Suprapubic skin (tissue), 4 donors: ENCODE measurements around the gene LITAFD. TPM values are rescaled to one million over a fixed set of nuclear protein-coding genes. Genes with fewer than 3 reads are reported as not detected.

ENCODE experiments used
- DNase-seq, 2 donors: peaks; one replicate each; pipeline ENCODE4 v3.0.0-alpha.2; 2019; ENCODE audit warnings: low spot score in 2 of 2
- H3K27ac ChIP-seq: fragments of 200-600 bp; sonication (generic); one replicate; pipeline ENCODE4 v1.5.1; 2019
- H3K27me3 ChIP-seq: fragments of 200-600 bp; sonication (generic); one replicate; pipeline ENCODE4 v1.5.1; 2019
- H3K36me3 ChIP-seq: fragments of 200-600 bp; sonication (generic); one replicate; pipeline ENCODE4 v1.5.1; 2019
- H3K4me1 ChIP-seq: fragments of 200-600 bp; sonication (generic); one replicate; pipeline ENCODE4 v1.5.1; 2019
- H3K4me3 ChIP-seq: fragments of 200-600 bp; sonication (generic); one replicate; pipeline ENCODE4 v1.5.1; 2019; ENCODE audit warnings: mild to moderate bottlenecking
- H3K9me3 ChIP-seq: fragments of 200-600 bp; sonication (generic); one replicate; pipeline ENCODE4 v1.5.1; 2019
- EP300 ChIP-seq: sonication (generic); formaldehyde crosslinking; IDR thresholded peaks from one replicate; pipeline ENCODE4 v1.6.1; 2017; ENCODE audit warnings: antibody characterized with exemption
- POLR2A ChIP-seq, 2 donors: fragments of 450-650 bp; IDR thresholded peaks; one replicate each; pipeline ENCODE4 v1.6.1; 2017; ENCODE audit warnings: antibody characterized with exemption in 2 of 2, mild to moderate bottlenecking in 2 of 2, moderate library complexity in 2 of 2
- POLR2AphosphoS5 ChIP-seq, 3 donors: sonication (generic); formaldehyde crosslinking; IDR thresholded peaks; one replicate each; pipeline ENCODE4 v1.6.1; 2017; ENCODE audit warnings: antibody characterized with exemption in 3 of 3
- WGBS: methylation state at CpG from one replicate; pipeline ENCODE4 v1.1.5; 2018; 5-methylcytosine and 5-hydroxymethylcytosine counted together
- total RNA-seq, 4 donors: library from RNA; depleted of rRNA; stranded (reverse); fragments of >200 nt; gene quantifications; one replicate each; pipeline ENCODE4 v1.1.0, GENCODE V29; 2016
- TF ChIP-seq, protein P1 (sequence below), 2 donors: fragments of 200-600 bp in 1 of 2; fragments of 450-650 bp in 1 of 2; sonication (generic) in 1 of 2; IDR thresholded peaks; one replicate each; pipeline ENCODE4 v1.5.1; 2016 to 2019; ENCODE audit warnings: antibody characterized with exemption in 2 of 2, mild to moderate bottlenecking in 1 of 2, moderate library complexity in 1 of 2

Gene LITAFD
- total RNA-seq, 4 donors from 2014 or later, result not detected

DNA sequence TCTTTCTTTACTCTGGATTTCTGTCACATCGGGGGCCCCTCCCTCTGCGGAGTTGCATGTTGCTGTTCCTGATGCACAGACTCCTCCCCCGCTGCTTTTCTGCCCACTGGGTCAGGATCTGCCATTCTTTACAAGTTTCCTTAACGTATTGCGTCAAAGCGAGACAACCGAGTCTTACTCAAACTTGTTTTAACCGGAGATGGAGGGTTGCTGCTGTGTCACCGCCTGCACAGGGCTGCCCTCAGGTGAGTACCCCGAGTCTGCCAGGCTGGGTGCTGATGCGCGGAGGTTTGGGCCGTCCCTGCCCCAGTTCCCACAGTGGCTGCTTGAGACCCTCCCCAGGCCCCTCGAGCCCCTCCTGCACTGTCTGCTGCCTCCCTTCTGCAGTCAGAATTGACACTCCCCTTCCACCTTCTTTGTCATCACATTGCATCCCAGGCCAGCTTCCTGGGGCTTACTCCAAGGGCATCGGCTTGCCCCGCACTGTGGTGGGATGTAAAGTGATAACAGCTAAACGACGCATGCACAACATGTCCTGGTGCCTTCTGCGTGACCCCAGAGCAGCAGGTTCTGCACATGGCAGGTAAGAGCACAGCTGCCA is 32.6 kb upstream of the LITAFD start:
- H3K27me3 ChIP-seq, result no peaks in the 10 kb centered on the region
- 86% methylated on average over 15 of the region's 19 CpGs for WGBS
- TF ChIP-seq, protein P1, sequence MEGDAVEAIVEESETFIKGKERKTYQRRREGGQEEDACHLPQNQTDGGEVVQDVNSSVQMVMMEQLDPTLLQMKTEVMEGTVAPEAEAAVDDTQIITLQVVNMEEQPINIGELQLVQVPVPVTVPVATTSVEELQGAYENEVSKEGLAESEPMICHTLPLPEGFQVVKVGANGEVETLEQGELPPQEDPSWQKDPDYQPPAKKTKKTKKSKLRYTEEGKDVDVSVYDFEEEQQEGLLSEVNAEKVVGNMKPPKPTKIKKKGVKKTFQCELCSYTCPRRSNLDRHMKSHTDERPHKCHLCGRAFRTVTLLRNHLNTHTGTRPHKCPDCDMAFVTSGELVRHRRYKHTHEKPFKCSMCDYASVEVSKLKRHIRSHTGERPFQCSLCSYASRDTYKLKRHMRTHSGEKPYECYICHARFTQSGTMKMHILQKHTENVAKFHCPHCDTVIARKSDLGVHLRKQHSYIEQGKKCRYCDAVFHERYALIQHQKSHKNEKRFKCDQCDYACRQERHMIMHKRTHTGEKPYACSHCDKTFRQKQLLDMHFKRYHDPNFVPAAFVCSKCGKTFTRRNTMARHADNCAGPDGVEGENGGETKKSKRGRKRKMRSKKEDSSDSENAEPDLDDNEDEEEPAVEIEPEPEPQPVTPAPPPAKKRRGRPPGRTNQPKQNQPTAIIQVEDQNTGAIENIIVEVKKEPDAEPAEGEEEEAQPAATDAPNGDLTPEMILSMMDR (IDR thresholded peaks at IDR 0.05), result no peak
- TF ChIP-seq POLR2A (IDR thresholded peaks at IDR 0.05), result no peak
- H3K4me3 ChIP-seq, result no peak overlapping the region
- H3K27ac ChIP-seq, result peak overlapping the region; percentile 40
- H3K9me3 ChIP-seq, result no peaks in the 10 kb centered on the region
- no peak for DNase-seq
- peaks cover 41% of the 10 kb centered on the region for H3K36me3 ChIP-seq
- H3K4me1 ChIP-seq, result peaks cover 8% of the 10 kb centered on the region

DNA sequence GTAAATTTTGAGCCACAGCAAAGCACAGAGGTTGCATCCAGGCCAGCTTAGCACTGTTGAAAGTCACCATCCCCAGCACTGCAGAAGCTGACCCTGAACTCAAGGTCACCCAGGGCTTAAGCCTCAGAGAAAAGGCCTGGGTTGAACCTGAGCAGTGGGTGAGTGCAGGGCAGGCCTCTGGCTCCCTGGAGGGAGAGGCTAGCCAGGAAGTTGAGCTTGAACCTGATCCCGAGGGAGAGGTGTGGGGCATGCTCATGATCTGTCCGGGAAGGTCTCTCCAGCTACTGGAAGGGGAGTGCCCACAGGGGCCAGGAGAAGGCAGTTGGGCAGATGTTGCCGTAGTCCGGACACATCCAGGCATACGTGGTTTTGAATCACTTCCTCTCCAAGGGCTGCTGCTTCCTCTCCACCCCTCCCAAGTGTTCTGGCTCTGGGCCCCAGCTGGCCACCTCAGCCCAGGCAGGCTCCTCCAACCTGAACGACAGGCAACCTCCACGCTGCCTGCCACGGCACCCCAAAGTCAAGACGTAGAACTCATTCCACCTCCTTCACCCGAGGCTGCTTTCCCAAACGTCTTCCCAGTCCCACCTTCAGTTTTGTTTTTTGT is 31.8 kb upstream of the LITAFD start:
- 64% methylated on average over 8 of the region's 11 CpGs for WGBS
- Histone ChIP-seq H3K9me3 (no peaks in the 10 kb centered on the region), H3K4me1 (peaks cover 8% of the 10 kb centered on the region), H3K27ac (peak overlapping the region; percentile 40), H3K27me3 (no peaks in the 10 kb centered on the region), H3K36me3 (peaks cover 49% of the 10 kb centered on the region), H3K4me3 (no peak overlapping the region)
- no peak for DNase-seq
- TF ChIP-seq EP300 (no peak), POLR2AphosphoS5 (IDR thresholded peaks at IDR 0.05) (no peak), POLR2A (IDR thresholded peaks at IDR 0.05) (no peak)
- TF ChIP-seq, protein P1 (IDR thresholded peaks at IDR 0.05), result no peak

DNA sequence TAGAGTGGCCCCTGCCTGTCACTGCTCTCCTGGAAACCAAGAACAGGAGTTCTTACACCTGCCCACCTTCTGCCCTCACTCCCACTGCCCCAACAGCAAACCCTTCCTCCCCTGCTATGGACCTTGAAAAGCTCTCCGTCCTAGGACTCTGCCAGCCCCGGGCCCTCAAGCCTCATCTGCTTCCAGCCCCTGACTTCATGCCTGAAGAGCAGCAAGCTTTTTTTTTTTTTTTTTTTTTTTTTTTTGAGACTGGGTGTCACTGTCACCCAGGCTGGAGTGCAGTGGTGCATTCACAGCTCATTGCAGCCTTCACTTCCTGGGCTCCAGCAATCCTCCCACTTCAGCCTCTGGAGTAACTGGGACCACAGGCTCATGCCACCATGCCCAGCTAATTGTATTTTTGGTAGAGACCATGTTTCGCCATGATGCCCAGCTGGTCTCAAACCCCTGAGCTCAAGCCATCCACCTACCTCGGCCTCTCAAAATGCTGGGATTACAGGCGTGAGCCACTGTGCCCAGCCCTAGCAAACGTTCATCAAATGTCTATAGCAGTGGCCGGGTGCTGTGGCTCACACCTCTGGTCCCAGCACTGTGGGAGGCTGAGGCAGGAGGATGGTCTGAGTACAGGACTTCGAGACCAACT is 30.3 kb upstream of the LITAFD start:
- H3K36me3 ChIP-seq, result peaks cover 64% of the 10 kb centered on the region

DNA sequence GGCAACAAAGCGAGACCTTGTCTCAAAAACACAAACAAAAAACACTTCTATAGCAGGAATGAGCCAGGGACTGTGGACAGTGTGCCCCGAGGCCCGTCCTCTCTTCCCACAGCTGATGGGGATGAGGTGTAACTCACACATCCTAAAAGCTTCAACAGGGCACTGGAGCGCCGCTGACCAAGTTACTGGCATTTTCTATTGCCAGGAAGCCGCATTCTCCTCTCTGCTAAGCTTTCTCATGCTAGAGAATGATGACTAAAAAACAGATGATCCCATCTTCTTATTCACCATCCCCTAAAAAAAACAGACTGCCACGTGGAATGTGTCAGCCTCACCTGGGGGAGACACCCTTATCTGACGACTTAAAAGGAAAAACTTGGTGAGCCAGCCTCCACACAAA is 29.6 kb upstream of the LITAFD start:
- DNase-seq, result no peak
- Histone ChIP-seq H3K27ac (no peak overlapping the region), H3K4me3 (no peak overlapping the region), H3K4me1 (peaks cover 8% of the 10 kb centered on the region), H3K27me3 (no peaks in the 10 kb centered on the region), H3K36me3 (peaks cover 65% of the 10 kb centered on the region), H3K9me3 (no peaks in the 10 kb centered on the region)
- WGBS, result 77% methylated on average over 8 of the region's 8 CpGs
- TF ChIP-seq, protein P1 (IDR thresholded peaks at IDR 0.05), result no peak
- no peak for TF ChIP-seq EP300
- no peak for TF ChIP-seq POLR2A (IDR thresholded peaks at IDR 0.05)
- no peak for TF ChIP-seq POLR2AphosphoS5 (IDR thresholded peaks at IDR 0.05)

More for the DNA sequence above, 30.3 kb upstream of the LITAFD start:
- Histone ChIP-seq H3K4me3 (no peak overlapping the region), H3K4me1 (peaks cover 8% of the 10 kb centered on the region), H3K9me3 (no peaks in the 10 kb centered on the region), H3K27me3 (no peaks in the 10 kb centered on the region), H3K27ac (no peak overlapping the region)
- 95% methylated on average over 7 of the region's 8 CpGs for WGBS
- TF ChIP-seq POLR2AphosphoS5 (IDR thresholded peaks at IDR 0.05), result no peak
- TF ChIP-seq POLR2A (IDR thresholded peaks at IDR 0.05), result no peak
- TF ChIP-seq EP300, result no peak
- TF ChIP-seq, protein P1 (IDR thresholded peaks at IDR 0.05), result no peak
- no peak for DNase-seq

DNA sequence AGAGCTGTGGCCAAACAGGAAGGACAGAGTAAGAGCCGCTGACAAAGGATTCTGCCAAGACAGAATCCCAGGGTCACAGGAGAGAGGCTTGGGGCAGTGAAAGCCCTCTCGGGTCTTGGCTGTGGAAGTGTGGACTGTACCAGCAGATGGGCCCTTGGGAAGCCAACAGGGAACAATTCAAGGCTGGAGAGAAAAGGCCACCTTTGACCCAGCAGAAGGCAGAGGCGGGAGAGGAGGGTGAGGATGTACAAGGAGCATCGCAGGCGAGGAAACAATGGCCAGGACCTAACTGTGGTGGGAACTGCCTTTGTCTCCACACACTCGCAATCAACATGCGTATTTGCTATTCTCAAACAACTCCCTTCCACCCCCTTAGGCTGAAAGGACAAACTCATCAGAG is 29.0 kb upstream of the LITAFD start:
- Histone ChIP-seq H3K4me3 (no peak overlapping the region), H3K36me3 (peaks cover 62% of the 10 kb centered on the region), H3K27ac (no peak overlapping the region), H3K27me3 (no peaks in the 10 kb centered on the region), H3K9me3 (no peaks in the 10 kb centered on the region), H3K4me1 (peaks cover 8% of the 10 kb centered on the region)
- DNase-seq, result no peak
- 80% methylated on average over 7 of the region's 7 CpGs for WGBS
- TF ChIP-seq EP300, result no peak
- no peak for TF ChIP-seq POLR2A (IDR thresholded peaks at IDR 0.05)
